Fibroblast of the aortic adventitia (primary cell): Measurements from ENCODE around the gene LARP4B. TPM values are rescaled to one million over a fixed set of nuclear protein-coding genes. Genes with fewer than 3 reads are reported as not detected.

Experiments
- DNase-seq: peaks from one replicate; pipeline ENCODE4 v3.0.0-alpha.2; 2010; ENCODE audit warnings: low read depth
- H3K4me3 ChIP-seq: 2 replicates; pipeline ENCODE4 v1.5.1; 2011; ENCODE audit warnings: low read depth, mild to moderate bottlenecking, control low read depth, low read length, moderate library complexity
- CTCF ChIP-seq: IDR thresholded peaks from 2 replicates; pipeline ENCODE4 v1.5.1; 2011; ENCODE audit warnings: mild to moderate bottlenecking, low read length, control low read depth, inconsistent platforms; ENCODE audit not compliant: insufficient read depth
- total RNA-seq: library from RNA; depleted of rRNA; stranded (reverse); fragments of >200 nt; gene quantifications from 2 replicates; pipeline ENCODE4 v1.2.3, GENCODE V29; 2012; ENCODE audit warnings: low replicate concordance

LARP4B gene
- total RNA-seq, 1 donor, result 38.7 TPM

GRCh38 chr10:898141-898540 is 33.4 kb downstream of the LARP4B start:
- no peak for TF ChIP-seq CTCF
- no peak for DNase-seq
- no peak overlapping the region for H3K4me3 ChIP-seq

- DNase-seq, result no peak
- TF ChIP-seq CTCF, result no peak
- H3K4me3 ChIP-seq, result no peak overlapping the region
These were observed 34.5 kb downstream of the LARP4B start for GRCh38 chr10:896982-897381.

GRCh38 chr10:895324-895723 is 36.2 kb downstream of the LARP4B start:
- no peak for DNase-seq
- H3K4me3 ChIP-seq, result no peak overlapping the region
- no peak for TF ChIP-seq CTCF

- no peak for TF ChIP-seq CTCF
- no peak overlapping the region for H3K4me3 ChIP-seq
- no peak for DNase-seq
These were observed 52.6 kb downstream of the LARP4B start for GRCh38 chr10:878895-879294.

GRCh38 chr10:878333-878759 is 53.2 kb downstream of the LARP4B start:
- TF ChIP-seq CTCF, result no peak
- peak; percentile 50 for DNase-seq

GRCh38 chr10:876438-876837 is 55.1 kb downstream of the LARP4B start:
- DNase-seq, result no peak
- H3K4me3 ChIP-seq, result no peak overlapping the region
- no peak for TF ChIP-seq CTCF

More at GRCh38 chr10:878333-878759, 53.2 kb downstream of the LARP4B start:
- H3K4me3 ChIP-seq, result no peak overlapping the region

GRCh38 chr10:873020-873419 is 58.5 kb downstream of the LARP4B start:
- DNase-seq, result no peak
- no peak for TF ChIP-seq CTCF
- H3K4me3 ChIP-seq, result no peak overlapping the region
